KMS-11 (cell line): ENCODE results near the gene HEATR9.

Experiments
- H2AFZ ChIP-seq: fragments of 200-600 bp; sonication (generic); 2 replicates; pipeline ENCODE4 v1.6.1; 2016; ENCODE audit warnings: antibody characterized with exemption, mixed run types, low read depth
- H3K27ac ChIP-seq: fragments of 200-600 bp; sonication (generic); 2 replicates; pipeline ENCODE4 v1.6.1; 2016; ENCODE audit warnings: mild to moderate bottlenecking, mixed run types
- H3K27me3 ChIP-seq: fragments of 200-600 bp; sonication (generic); 2 replicates; pipeline ENCODE4 v1.6.1; 2017; ENCODE audit warnings: mild to moderate bottlenecking, low read depth, mixed run types, moderate library complexity; ENCODE audit not compliant: insufficient read depth
- H3K36me3 ChIP-seq: fragments of 200-600 bp; sonication (generic); 2 replicates; pipeline ENCODE4 v1.6.1; 2017; ENCODE audit warnings: mild to moderate bottlenecking, mixed run types; ENCODE audit not compliant: insufficient read depth
- H3K4me1 ChIP-seq: fragments of 200-600 bp; sonication (generic); 2 replicates; pipeline ENCODE4 v1.6.1; 2016; ENCODE audit warnings: mild to moderate bottlenecking, low read depth, mixed run types; ENCODE audit not compliant: poor library complexity, severe bottlenecking
- H3K4me2 ChIP-seq: fragments of 200-600 bp; sonication (generic); 2 replicates; pipeline ENCODE4 v1.7.0; 2016; ENCODE audit warnings: mild to moderate bottlenecking, mixed run types
- H3K4me3 ChIP-seq: fragments of 200-600 bp; sonication (generic); IDR thresholded peaks from 2 replicates; pipeline ENCODE4 v1.6.1; 2017; ENCODE audit warnings: low read depth, low read length, mixed read lengths; ENCODE audit not compliant: insufficient read depth
- H3K79me2 ChIP-seq: fragments of 200-600 bp; sonication (generic); 2 replicates; pipeline ENCODE4 v1.6.1; 2016; ENCODE audit warnings: low read depth, mixed run types; ENCODE audit not compliant: insufficient read depth
- H3K9ac ChIP-seq: fragments of 200-600 bp; sonication (generic); 2 replicates; pipeline ENCODE4 v1.6.1; 2016; ENCODE audit warnings: mild to moderate bottlenecking, mixed run types
- H4K20me1 ChIP-seq: fragments of 200-600 bp; sonication (generic); 2 replicates; pipeline ENCODE4 v1.6.1; 2016; ENCODE audit warnings: mild to moderate bottlenecking, mixed run types; ENCODE audit not compliant: insufficient read depth
- CTCF ChIP-seq: fragments of 200-600 bp; sonication (generic); conservative IDR thresholded peaks from 2 replicates; pipeline ENCODE4 v1.6.1; 2017; ENCODE audit warnings: low read depth, mild to moderate bottlenecking, antibody characterized with exemption, low read length, moderate library complexity, mixed read lengths

The HEATR9 gene

GRCh38 chr17:35891269-35891668, 22.6 kb upstream of the HEATR9 start:
- Histone ChIP-seq H3K4me3 (no peak overlapping the region), H3K36me3 (no peaks in the 10 kb centered on the region), H3K4me1 (peaks cover 35% of the 10 kb centered on the region), H4K20me1 (no peaks in the 10 kb centered on the region), H3K4me2 (peak overlapping the region; percentile 31), H3K27ac (peak overlapping the region; percentile 58), H3K9ac (no peak overlapping the region), H2AFZ (no peak overlapping the region), H3K79me2 (no peaks in the 10 kb centered on the region), H3K27me3 (no peaks in the 10 kb centered on the region)
- no peak for TF ChIP-seq CTCF

DNA sequence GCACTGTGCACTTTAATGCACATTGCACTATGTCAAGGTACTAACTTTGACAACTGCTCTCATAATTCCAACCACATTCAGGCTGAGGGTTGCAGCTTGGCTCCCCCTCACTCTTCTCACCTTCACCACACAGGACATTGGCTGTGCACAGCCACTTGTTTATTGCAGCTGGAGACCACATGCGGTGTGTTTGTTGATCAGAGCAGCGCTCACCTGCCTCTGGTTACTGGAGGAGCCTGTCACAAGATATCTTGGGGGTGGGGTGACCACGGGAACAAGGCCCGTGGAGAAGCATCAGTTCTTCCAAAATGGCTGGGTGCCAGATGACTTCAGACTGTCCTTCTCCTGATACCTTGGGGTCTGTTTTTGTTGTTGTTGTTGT, 22.1 kb upstream of the HEATR9 start:
- H2AFZ ChIP-seq: no peak overlapping the region
- no peak for TF ChIP-seq CTCF
- no peaks in the 10 kb centered on the region for H3K27me3 ChIP-seq

GRCh38 chr17:35889818-35890773, 21.4 kb upstream of the HEATR9 start:
- no peak overlapping the region for H2AFZ ChIP-seq
- peak overlapping the region; percentile 35; the same call in 1 of the 2 replicates for H3K27ac ChIP-seq
- no peaks in the 10 kb centered on the region for H4K20me1 ChIP-seq

More for the DNA sequence above, 22.1 kb upstream of the HEATR9 start:
- H3K27ac ChIP-seq: peak overlapping the region; percentile 58
- H3K4me1 ChIP-seq: peaks cover 35% of the 10 kb centered on the region
- H3K36me3 ChIP-seq: no peaks in the 10 kb centered on the region
- H3K9ac ChIP-seq: no peak overlapping the region
- no peaks in the 10 kb centered on the region for H4K20me1 ChIP-seq
- H3K4me2 ChIP-seq: peak overlapping the region; percentile 31; the same call in 1 of the 2 replicates
- H3K4me3 ChIP-seq: no peak overlapping the region
- no peaks in the 10 kb centered on the region for H3K79me2 ChIP-seq

GRCh38 chr17:35889241-35889640, 20.6 kb upstream of the HEATR9 start:
- H3K36me3 ChIP-seq: no peaks in the 10 kb centered on the region
- H4K20me1 ChIP-seq: no peaks in the 10 kb centered on the region
- H3K27ac ChIP-seq: no peak overlapping the region
- no peak overlapping the region for H3K9ac ChIP-seq
- H3K27me3 ChIP-seq: no peaks in the 10 kb centered on the region
- no peak overlapping the region for H3K4me2 ChIP-seq
- H3K4me1 ChIP-seq: peaks cover 35% of the 10 kb centered on the region
- H2AFZ ChIP-seq: no peak overlapping the region
- H3K4me3 ChIP-seq: no peak overlapping the region
- no peaks in the 10 kb centered on the region for H3K79me2 ChIP-seq
- no peak for TF ChIP-seq CTCF

More at GRCh38 chr17:35889818-35890773, 21.4 kb upstream of the HEATR9 start:
- H3K27me3 ChIP-seq: no peaks in the 10 kb centered on the region
- H3K4me2 ChIP-seq: peak overlapping the region; percentile 17; the same call in 1 of the 2 replicates
- H3K36me3 ChIP-seq: no peaks in the 10 kb centered on the region
- no peaks in the 10 kb centered on the region for H3K79me2 ChIP-seq
- peaks cover 35% of the 10 kb centered on the region for H3K4me1 ChIP-seq
- H3K9ac ChIP-seq: no peak overlapping the region
- no peak overlapping the region for H3K4me3 ChIP-seq
- TF ChIP-seq CTCF: no peak
